Left ventricle myocardium inferior (tissue), 1 donor: ENCODE data around the gene BSPRY. TPM values are rescaled to one million over a fixed set of nuclear protein-coding genes. Genes with fewer than 3 reads are reported as not detected.

ENCODE experiments used
- DNase-seq: peaks from one replicate; pipeline ENCODE4 v3.0.0-alpha.2; 2020
- H3K27ac ChIP-seq: fragments of 200-600 bp; replicated peaks from 2 replicates; pipeline ENCODE4 v1.8.0; 2021
- H3K27me3 ChIP-seq: fragments of 200-600 bp; 2 replicates; pipeline ENCODE4 v1.8.0; 2021; ENCODE audit warnings: low read depth
- H3K36me3 ChIP-seq: fragments of 200-600 bp; 2 replicates; pipeline ENCODE4 v1.8.0; 2021
- H3K4me1 ChIP-seq: fragments of 200-600 bp; 2 replicates; pipeline ENCODE4 v1.8.0; 2021
- H3K4me3 ChIP-seq: fragments of 200-600 bp; 2 replicates; pipeline ENCODE4 v1.8.0; 2021; ENCODE audit warnings: mild to moderate bottlenecking, moderate library complexity
- H3K9me3 ChIP-seq: fragments of 200-600 bp; replicated peaks from 2 replicates; pipeline ENCODE4 v1.8.0; 2021
- CTCF ChIP-seq: fragments of 200-600 bp; IDR thresholded peaks from 2 replicates; pipeline ENCODE4 v1.8.0; 2021; ENCODE audit warnings: antibody characterized with exemption, mild to moderate bottlenecking, borderline replicate concordance
- intact Hi-C: fragments of 100-400 bp; cut with micrococcal nuclease; formaldehyde crosslinking; loops from one replicate; pipeline ENCODE4 v1.11.0; 2022
- total RNA-seq: library from RNA; stranded (reverse); fragmentation: NEBNext Ultra II Directional; extraction: Animal tissue kit (Norgen Biotek cat#: 25700); gene quantifications from one replicate; pipeline ENCODE4 v1.2.1, GENCODE V29; 2021
- donor health status: DM: no; HTN: yes; CAD: no; lungs with severe emphysema.

BSPRY gene
- total RNA-seq, 1 donor from 2014 or later: 0.25 TPM

- H3K9me3 ChIP-seq: no peaks in the 10 kb centered on the region
- intact Hi-C loops: no loop called here
- no peak overlapping the region for H3K4me3 ChIP-seq
- H3K27ac ChIP-seq: no peak overlapping the region
- H3K27me3 ChIP-seq: no peaks in the 10 kb centered on the region
- H3K4me1 ChIP-seq: no peaks in the 10 kb centered on the region
- peaks cover 76% of the 10 kb centered on the region for H3K36me3 ChIP-seq
- no peak for TF ChIP-seq CTCF
- DNase-seq: no peak
Observed at GRCh38 chr9:113390192-113390960, 41.0 kb downstream of the BSPRY start.

- H3K9me3 ChIP-seq: no peaks in the 10 kb centered on the region
- H3K27ac ChIP-seq: no peak overlapping the region
- no peaks in the 10 kb centered on the region for H3K27me3 ChIP-seq
- H3K4me1 ChIP-seq: peaks cover 4% of the 10 kb centered on the region
- intact Hi-C loops: no loop called here
- no peak overlapping the region for H3K4me3 ChIP-seq
- no peak for DNase-seq
- peaks cover 77% of the 10 kb centered on the region for H3K36me3 ChIP-seq
- no peak for TF ChIP-seq CTCF
Observed at GRCh38 chr9:113391917-113392316, 42.6 kb downstream of the BSPRY start.

GRCh38 chr9:113393281-113393680 is 43.9 kb downstream of the BSPRY start:
- Histone ChIP-seq H3K27ac (no peak overlapping the region), H3K4me1 (peaks cover 18% of the 10 kb centered on the region), H3K36me3 (peaks cover 63% of the 10 kb centered on the region), H3K9me3 (no peaks in the 10 kb centered on the region), H3K4me3 (no peak overlapping the region), H3K27me3 (no peaks in the 10 kb centered on the region)
- intact Hi-C loops: no loop called here
- TF ChIP-seq CTCF: no peak
- DNase-seq: no peak

- no peak for TF ChIP-seq CTCF
- Histone ChIP-seq H3K27ac (no peak overlapping the region), H3K27me3 (no peaks in the 10 kb centered on the region), H3K36me3 (peaks cover 43% of the 10 kb centered on the region), H3K4me3 (no peak overlapping the region), H3K9me3 (no peaks in the 10 kb centered on the region), H3K4me1 (peaks cover 38% of the 10 kb centered on the region)
- intact Hi-C loops: no loop called here
- DNase-seq: no peak
Observed at GRCh38 chr9:113395000-113395861, 45.9 kb downstream of the BSPRY start.

GRCh38 chr9:113397203-113397631 is 47.9 kb downstream of the BSPRY start:
- no peak for DNase-seq
- intact Hi-C loops: no loop called here
- H3K36me3 ChIP-seq: peaks cover 24% of the 10 kb centered on the region
- TF ChIP-seq CTCF: no peak
- peaks cover 52% of the 10 kb centered on the region for H3K4me1 ChIP-seq
- no peak overlapping the region for H3K27ac ChIP-seq
- no peaks in the 10 kb centered on the region for H3K9me3 ChIP-seq
- no peaks in the 10 kb centered on the region for H3K27me3 ChIP-seq
- H3K4me3 ChIP-seq: no peak overlapping the region
